SK-N-MC (cell line): Measurements from ENCODE around the gene RGS10.
"Not testable (repeated sequence)": the region's sequence is repeated elsewhere in the genome, so short reads cannot be mapped to it uniquely, and the experiment has no call there.

Experiments
- EZH2 ChIP-seq: fragments of 200-600 bp; sonication (generic); IDR thresholded peaks from one replicate; pipeline ENCODE4 v1.6.1; 2017; ENCODE audit warnings: antibody characterized with exemption
- FOXP2 ChIP-seq: optimal IDR thresholded peaks from 2 replicates; pipeline ENCODE3; 2011; ENCODE audit warnings: mild to moderate bottlenecking, moderate library complexity; ENCODE audit not compliant: insufficient read depth; ENCODE audit errors: extremely low read length, control extremely low read depth
- POLR2AphosphoS5 ChIP-seq: IDR thresholded peaks from 2 replicates; pipeline ENCODE4 v1.6.1; 2012; ENCODE audit warnings: mild to moderate bottlenecking, low read depth, low read length, borderline replicate concordance

- not testable (repeated sequence) for TF ChIP-seq POLR2AphosphoS5, EZH2, FOXP2
Measured at GRCh38 chr10:119556081-119556480, 13.6 kb upstream of the RGS10 start.
